NCI-H2196 (cell line): ENCODE results near the gene CCDC92.

Experiments used
- DNase-seq: peaks from one replicate; lab custom pipeline; 2025; ENCODE audit not compliant: unreplicated experiment; lab: John Stamatoyannopoulos, UW

The CCDC92 gene

DNA sequence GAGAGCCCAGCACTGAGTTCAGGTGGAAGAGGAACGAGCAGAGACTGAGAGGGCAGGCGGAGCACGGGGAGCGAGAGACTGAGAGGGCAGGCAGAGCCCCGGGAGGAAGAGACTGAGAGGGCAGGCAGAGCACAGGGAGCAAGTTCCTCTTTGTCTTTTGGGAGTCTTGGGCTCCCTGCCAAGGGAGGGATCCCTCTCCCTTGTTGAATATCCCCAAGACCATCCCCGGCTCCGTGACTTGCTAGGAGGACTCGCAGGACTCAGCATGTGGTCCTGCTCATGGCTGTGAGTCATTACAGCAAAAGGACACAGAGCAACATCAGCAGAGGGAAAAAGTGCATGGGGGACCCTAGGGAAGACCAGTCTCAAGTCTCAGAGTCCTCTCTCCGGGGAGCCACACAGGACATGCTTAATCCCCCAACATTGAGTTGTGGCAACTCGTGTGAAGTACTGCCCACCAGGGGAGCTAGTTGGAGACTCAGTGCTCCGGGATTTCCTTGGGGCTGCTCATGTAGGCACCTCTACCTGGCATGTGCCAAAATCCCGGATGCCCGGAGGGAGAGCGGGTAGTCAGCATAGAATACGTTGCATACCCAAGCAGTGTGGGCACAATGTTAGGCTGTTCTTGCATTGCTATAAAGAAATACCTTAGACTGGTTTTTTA is 81.0 kb downstream of the CCDC92 start:
- no peak for DNase-seq

DNA sequence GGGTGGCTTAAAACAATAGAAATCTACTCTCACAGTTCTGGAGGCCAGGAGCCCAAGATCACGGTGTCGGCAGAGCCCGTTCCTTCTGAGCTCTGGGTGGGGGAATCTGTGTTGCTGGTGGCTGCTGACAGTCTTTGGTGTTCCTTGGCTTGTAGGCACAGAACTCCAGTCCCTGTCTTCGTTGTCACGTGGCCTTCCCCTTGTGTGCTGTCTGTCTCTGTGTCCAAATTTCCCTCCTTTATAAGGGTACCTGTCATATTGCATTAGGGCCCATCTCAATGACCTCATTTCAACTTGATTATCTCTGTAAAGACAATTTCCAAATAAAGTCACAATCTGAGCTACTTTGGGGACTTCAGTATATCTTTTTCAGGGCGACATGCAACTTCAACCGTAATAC is 81.6 kb downstream of the CCDC92 start:
- DNase-seq: no peak

DNA sequence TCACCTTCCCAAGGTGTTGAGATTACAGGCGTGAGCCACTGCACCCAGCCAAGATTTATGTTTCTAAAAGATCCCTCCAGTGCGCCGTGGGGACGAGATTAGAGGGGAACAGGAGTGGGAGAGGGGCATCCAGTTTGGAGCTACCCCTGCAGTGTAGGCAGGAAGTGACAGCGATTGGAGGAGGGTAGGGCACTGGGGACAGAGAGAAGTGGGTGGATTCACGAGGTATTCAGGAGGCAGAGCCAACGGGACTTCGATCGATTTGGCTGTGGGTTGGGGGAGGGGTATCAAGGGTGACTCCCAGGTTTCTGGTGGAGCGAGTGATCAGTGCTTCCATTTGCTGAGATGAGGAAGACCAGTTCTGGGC is 82.1 kb downstream of the CCDC92 start:
- no peak for DNase-seq

DNA sequence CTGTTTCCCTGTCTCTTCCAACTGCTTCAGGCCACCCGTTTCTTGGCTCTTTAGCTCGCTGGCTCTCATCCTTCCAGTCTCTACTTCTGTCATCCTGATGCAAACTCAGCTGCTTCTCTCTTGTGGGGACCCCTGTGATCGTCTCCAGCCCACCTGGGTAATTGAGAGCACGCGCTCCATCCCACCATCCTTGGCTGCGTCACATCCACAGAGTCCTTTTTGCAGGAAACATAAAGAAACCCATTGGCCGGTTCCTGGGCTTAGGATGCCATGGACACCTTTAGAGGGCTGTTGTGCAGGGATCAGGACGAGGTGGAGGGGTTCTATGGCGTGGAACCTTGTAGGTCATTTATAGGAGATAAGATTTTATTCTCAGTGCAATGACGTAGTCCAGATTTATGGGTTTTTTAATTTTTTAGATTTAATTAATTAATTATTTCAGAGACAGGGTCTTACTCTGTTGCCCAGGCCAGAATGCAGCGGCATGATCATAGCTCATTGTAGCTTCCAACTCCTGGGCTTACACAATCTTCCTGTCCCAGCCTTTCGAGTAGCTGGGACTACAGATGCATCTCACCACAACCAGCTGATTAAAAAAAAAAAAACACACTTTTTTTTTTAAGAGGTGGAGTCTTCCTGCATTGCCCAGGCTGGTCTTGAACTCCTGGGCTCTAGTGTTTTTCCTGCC is 82.6 kb downstream of the CCDC92 start:
- no peak for DNase-seq

DNA sequence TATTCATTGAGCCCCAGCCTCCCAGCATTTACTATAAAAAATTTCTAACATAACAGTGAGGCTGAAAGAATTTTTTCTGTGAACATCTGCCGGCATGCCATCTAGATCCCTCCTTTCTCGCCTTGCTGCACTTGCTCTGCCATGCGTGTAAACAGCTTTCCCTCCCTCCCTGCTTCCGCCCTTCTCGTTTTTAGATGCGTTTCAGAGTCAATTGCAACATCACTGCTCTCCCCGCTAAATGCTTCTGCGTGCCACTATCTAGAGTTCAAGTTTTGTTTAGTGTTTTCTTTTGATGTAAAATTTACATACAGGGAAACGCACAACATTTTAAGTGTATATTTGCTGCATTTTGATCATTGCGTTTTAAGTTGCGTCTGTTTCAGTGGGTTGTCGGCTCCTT is 83.6 kb downstream of the CCDC92 start:
- DNase-seq: no peak

DNA sequence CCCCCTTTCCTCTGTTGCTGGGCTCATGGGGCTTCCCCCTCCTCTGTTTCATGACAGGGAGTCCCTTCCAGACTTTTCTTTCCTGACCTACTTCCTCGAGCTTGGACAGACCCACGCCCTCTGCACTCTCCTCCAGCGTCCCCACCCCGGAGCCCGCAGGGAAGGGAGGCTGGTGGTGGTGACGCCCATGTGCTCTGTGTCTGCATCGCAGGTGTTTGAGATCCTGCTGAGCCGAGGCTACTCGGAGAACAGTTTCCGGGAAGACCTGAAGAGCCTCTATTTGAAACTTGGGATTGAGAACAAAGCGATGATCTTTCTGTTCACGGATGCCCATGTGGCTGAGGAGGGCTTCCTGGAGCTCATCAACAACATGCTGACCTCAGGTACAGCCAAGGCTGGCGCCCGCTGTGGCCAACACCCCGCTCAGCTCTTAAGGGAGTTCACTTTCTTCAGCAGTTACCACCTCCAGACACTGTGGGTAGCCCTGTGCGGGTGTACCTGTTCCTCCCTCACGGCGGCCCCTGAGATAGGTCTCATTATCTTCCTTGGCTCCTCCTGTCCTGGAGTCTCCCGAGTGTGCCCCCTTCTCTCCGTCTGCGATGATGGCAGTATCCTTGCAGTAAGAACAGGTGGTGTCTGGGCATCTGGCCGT is 85.6 kb downstream of the CCDC92 start:
- DNase-seq: no peak

DNA sequence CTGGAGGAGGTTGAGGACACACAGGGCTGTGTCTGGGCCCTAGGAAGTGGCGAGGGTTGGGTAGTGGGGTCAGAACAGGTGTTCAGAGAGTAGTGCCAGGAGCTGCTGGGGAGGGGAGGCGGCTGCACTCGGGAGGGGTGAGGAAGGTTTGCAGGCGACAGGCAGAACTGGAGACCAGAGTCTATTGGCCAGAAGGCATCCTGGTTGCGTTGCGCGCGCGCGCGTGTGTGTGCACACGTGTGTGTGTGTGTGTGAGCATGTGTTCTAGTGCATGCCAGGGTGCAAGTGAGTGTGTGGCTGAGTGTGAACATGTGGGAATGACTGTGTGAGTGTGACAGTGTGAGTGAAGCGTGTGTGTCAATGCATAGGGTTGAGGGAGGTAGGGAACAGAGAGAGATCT is 86.4 kb downstream of the CCDC92 start:
- DNase-seq: no peak
